Raji (cell line): ENCODE results near the gene DZIP3.

ENCODE experiments used
- POLR2A ChIP-seq: IDR thresholded peaks from 2 replicates; pipeline ENCODE4 v1.6.1; 2011; ENCODE audit warnings: low read depth, low read length, control low read depth; ENCODE audit not compliant: insufficient read depth

DZIP3 gene

GRCh38 chr3:108645364-108645763 lies 55.8 kb downstream of the DZIP3 start:
- TF ChIP-seq POLR2A: no peak

GRCh38 chr3:108661699-108662098 lies 72.2 kb downstream of the DZIP3 start:
- TF ChIP-seq POLR2A: no peak

GRCh38 chr3:108662142-108662738 lies 72.7 kb downstream of the DZIP3 start:
- TF ChIP-seq POLR2A: no peak

- no peak for TF ChIP-seq POLR2A
These were observed 74.7 kb downstream of the DZIP3 start for GRCh38 chr3:108664266-108664665.

- no peak for TF ChIP-seq POLR2A
These were observed 77.8 kb downstream of the DZIP3 start for GRCh38 chr3:108667312-108667711.

GRCh38 chr3:108669208-108669607 lies 79.7 kb downstream of the DZIP3 start:
- TF ChIP-seq POLR2A: no peak

GRCh38 chr3:108672701-108673100 lies 83.2 kb downstream of the DZIP3 start:
- TF ChIP-seq POLR2A: no peak

GRCh38 chr3:108673988-108674661 lies 84.6 kb downstream of the DZIP3 start:
- no peak for TF ChIP-seq POLR2A

- TF ChIP-seq POLR2A: no peak
These were observed 88.3 kb downstream of the DZIP3 start for GRCh38 chr3:108677811-108678210.

- TF ChIP-seq POLR2A: no peak
These were observed 108.9 kb downstream of the DZIP3 start for GRCh38 chr3:108698461-108698860.

- no peak for TF ChIP-seq POLR2A
These were observed 115.5 kb downstream of the DZIP3 start for GRCh38 chr3:108705045-108705444.

GRCh38 chr3:108713009-108713516 lies 123.5 kb downstream of the DZIP3 start:
- no peak for TF ChIP-seq POLR2A

GRCh38 chr3:108713816-108714215 lies 124.3 kb downstream of the DZIP3 start:
- no peak for TF ChIP-seq POLR2A

- TF ChIP-seq POLR2A: no peak
These were observed 128.9 kb downstream of the DZIP3 start for GRCh38 chr3:108718454-108718853.

GRCh38 chr3:108719178-108719806 lies 129.8 kb downstream of the DZIP3 start:
- no peak for TF ChIP-seq POLR2A

GRCh38 chr3:108722724-108723123 lies 133.2 kb downstream of the DZIP3 start:
- no peak for TF ChIP-seq POLR2A

- TF ChIP-seq POLR2A: no peak
These were observed 134.6 kb downstream of the DZIP3 start for GRCh38 chr3:108724101-108724500.

- no peak for TF ChIP-seq POLR2A
These were observed 138.6 kb downstream of the DZIP3 start for GRCh38 chr3:108728105-108728504.
